ENCODE results near the gene NOTCH3.
A peak's percentile ranks its signal among the peaks of the same experiment; 100 is the strongest.

NOTCH3 gene

GRCh38 chr19:15195371-15196334, 5.1 kb downstream of the NOTCH3 start:
- DNase-seq, result peak; percentile 9

DNA sequence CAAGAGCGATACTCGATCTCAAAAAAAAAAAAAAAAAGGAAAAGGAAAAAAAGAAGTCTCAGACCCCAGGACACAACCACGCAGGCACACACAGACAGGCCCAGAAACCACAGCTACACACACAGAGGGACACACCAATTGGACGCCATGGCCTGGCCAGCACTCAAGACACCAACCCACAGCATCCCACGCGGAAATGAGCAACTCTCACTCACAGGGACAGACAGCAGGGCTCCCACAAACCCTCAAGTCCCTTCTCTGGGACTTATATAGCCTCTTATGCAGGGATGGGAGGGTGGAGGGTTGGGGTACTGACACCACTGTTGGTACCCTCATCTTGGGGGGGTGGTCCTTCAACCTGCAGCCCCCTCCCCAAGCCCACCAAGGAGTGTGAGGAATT, 5.9 kb downstream of the NOTCH3 start:
- no peak for DNase-seq

DNA sequence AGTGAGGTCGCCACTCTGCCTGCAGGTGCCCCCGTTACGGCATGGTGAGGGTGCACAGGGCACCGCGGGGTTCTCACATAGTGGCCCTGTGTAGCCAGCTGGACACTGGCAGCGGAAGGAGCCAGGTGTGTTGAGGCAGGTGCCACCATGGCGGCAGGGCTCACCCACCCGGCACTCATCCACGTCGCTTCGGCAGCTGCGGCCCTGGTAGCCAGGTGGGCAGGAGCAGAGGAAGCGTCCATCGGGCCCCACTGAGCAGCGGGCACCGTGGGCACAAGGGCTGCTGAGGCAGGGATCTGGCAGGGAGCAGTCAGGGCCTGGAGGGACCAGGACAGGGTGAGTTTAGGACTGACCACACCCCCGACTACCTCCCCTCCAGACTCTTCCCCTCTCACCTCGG, 8.8 kb downstream of the NOTCH3 start:
- no peak for DNase-seq

DNA sequence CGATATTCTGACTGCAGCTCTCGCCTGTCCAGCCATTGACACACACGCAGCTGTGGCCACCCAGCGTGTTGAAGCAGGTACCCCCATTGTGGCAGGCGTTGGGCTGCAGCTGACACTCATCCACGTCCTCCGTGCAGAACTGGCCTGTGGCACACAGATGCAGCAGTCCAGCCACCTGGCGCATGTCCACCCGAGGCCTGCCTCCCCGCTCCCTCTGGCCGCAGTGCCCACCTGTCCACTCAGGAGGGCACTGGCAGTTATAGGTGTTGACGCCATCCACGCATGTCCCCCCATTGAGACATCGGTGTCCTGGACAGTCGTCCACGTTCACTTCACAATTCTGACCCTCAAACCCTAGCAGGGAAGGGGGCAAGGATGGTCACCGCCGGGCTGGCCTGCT, 9.3 kb downstream of the NOTCH3 start:
- DNase-seq, result no peak

DNA sequence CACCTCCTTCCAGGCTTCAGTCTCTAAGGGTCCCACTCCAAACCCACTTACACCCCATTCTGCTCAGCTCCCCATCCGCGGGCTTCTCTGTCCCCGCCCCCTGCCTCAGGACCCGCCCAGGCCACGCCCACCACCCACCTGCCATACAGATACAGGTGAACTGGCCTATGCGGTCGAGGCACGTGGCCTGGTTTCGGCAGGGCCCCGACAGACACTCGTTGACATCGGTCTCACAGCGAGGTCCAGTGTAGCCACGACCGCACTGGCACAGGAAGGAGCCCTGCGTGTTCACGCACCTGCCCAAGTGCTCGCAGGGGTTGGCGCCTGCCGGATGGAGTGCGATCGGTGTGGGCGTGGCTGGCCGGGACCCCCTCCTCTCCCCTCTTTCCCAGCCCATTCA, 11.9 kb downstream of the NOTCH3 start:
- no peak for DNase-seq

DNA sequence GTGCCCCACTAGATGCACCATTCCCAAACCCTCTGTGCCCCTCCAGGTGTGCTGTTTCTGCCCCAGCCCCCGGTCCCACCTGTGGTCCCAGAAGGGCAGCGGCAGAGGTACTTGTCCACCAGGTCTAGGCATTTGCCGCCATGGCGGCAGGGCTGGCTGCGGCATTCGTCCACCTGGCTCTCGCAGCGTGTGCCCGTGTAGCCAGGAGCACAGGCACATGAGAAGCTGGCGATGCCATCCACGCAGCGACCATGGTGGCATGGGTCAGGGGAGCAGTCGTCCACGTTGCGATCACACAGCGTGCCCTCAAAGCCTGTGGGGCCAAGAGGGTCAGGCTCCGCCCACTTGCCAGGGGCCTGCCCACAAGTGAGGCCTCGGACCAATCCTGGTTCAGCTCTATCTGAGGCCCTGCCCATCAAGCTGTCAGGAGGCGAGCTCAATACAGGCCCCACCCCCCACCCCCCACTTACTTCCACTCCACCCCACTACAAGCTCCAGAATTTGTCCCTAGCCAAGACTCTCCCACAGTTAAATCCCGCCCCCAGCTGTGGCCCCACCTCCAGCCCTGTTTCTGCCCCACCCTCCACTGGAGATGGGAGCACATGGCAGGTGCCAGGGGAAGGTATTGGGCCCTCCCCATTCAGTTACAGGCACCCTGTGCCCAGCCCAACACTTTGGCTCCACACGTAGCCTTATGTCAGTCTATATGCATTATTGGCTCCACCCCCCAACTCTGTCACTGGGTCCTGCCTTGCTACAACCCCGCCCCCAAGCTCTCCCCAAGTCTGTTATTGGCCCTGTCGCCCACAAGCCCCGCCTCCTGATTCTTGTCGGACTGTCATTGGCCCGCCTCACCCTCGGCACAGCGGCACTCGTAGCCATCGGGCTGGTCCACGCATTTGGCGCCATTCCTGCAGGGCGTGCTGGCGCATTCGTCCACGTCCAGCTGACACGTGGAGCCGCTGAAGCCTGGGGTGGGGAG, 13.5 kb downstream of the NOTCH3 start:
- DNase-seq, result no peak

- no peak for DNase-seq
Measured at GRCh38 chr19:15185188-15185587, 15.6 kb downstream of the NOTCH3 start.

DNA sequence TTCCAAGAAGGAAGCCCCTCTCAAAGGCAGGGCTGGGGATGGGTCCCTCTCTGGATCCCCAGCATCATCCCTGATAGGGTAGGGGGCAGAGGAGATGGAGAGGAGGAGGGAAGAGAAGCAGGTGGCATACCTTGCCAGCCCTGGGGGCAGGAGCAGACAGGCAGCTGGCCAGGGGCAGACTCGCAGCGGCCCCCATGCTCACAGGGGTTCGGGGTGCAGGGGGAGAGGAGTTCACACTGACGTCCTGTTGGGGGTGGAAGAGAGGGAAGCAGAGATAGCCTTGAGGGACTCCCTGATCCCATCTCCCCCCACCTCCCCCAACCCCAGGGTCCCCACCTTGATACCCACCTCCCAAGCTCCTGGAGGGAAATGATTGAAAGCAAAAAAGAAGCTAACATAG, 16.0 kb downstream of the NOTCH3 start:
- no peak for DNase-seq

DNA sequence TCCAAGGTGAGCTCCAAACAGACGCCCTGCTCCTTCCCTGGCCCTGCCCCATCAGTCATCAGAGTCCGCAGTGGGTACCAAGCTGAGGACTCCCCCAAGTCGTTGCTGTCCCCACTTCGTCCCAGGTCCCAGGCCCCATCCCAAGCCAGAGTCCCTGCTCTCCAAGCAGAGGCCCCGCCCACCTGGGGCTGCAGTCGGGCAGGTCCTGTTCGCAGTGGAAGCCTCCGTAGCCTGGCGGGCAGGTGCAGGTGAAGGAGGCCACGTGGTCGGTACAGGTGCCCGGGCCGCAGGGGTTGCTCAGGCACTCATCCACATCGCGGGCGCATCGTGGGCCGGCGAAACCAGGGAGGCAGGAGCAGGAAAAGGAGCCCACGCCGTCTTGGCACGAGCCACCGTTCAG, 19.4 kb downstream of the NOTCH3 start:
- no peak for DNase-seq

DNA sequence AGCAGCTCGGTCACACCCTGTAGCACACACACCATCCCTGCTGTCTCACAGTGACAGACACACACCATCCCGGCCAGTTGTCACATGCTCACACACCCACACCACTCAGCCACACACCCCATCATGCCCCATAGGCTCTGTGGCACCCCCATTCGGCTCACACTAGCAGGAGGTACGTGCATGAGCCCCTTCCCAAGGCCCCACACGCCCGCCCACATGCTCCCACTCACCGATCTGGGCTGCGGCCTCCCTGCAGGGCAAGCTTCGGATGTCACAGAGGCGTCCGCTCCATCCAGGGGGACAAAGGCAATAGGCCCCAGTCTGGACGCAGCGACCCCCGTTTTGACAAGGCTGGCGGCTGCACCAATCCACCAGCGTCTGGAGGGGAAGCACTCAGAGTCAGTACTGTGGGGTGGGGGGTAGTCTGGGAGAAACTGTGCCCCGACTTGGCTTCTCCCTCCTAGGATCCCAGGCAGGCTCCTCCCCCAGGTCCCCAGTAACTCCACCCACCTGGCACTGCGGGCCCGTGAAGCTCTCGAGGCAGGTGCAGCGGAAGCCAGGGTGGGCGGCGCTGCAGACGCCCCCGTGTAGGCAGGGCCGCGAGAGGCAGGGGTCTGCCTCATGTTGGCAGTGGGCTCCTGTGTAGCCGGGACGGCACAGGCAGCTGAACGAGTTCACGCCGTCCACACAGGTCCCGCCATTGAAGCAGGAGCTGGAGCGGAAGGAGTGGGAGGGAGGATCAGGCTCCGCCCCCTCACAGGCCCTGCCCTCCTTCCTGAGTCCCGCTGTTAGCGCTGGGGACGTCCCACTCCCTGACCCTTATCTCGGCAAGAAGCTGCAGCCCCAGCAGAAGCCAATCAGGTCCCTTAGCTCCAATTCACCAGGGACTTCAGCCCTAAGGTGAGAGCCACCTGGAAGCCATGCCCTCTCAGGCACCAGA, 20.1 kb downstream of the NOTCH3 start:
- no peak for DNase-seq

DNA sequence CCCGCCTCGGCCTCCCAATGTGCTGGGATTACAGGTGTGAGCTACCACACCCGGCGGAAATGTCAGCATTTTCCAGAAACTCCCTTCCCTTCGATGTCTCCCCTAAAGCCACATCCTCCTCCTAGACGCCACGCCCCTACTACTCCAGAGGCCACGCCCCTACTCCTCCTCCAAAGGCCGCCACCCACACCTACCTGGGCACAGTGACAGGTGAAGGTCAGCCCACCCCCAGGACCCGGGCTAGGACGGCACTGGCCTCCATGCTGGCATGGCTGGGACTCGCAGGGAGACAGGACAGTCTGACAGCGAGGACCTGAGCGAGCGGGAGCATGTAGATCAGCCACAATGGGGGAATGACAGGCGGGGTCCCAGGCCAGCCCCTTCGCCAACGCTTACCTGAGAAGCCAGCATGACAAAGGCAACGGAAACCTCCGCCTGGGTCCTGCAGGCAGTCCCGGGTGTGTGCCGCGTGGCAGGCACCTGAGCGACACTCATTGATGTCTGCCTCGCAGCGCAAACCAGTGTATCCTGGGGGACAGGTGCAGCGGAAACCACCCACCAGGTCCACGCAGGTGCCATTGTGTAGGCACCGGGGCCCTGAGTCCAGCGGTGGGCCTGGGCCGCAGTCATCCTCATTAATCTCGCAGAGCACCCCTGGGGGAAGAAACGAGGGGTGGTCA, 22.0 kb downstream of the NOTCH3 start:
- no peak for DNase-seq

DNA sequence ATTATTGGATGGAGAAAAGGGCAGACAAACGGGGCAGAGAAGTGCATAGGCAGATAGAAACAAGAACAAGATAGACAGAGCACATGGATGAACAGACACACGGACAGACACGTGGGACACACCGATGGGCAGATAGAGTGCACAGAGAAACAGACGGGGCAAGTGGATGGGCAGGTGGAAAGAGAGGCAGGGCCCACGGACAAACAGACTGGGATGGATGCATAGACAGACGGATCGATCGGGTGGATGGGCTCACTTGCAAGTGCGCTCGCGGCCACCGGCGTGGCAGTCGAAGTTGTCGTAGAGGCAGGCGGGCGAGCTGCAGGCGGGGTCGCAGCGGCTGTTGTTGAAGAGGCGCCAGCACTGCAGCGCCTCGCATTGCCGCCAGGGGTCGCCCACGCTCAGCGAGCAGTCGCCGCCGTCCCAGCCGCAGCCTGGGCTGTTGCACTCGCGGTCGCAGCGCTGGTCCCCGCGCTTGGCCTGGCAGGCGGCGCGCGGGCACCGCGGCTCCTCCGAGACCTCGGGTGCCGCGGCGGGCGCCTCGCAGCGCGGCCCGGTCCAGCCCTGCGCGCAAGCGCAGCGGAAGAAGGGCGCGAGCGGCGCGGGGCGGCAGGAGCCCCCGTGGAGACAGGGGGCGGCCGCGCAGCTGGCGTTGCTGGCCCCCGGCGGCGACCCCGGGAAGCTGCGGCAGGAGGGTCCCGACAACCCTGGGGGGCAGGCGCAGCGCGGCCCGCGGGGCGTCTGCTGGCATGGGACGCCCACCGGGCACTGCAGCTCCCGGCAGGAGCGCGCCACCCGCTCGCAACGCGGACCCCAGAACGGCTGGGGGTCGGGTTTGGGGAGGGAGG, 23.3 kb downstream of the NOTCH3 start:
- DNase-seq, result peak; percentile 83

DNA sequence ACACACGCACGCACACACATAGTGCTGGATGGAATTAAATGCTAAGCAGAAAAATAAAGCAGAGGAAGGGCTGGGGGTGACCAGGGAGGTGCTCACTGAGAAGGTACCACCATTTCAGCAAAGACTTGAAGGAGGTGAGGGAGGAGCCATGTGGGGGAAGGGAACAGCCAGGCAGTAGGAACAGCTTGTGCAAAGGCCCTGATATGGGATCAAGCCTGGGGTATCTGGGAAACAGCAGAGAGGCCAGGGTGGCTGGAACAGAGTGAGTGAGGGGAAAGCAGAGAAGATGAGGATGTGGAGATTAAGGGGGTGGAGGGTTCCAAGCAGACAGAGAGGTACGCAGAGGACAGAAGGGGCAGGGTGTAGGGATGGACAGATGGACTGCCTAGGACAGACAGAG, 25.2 kb downstream of the NOTCH3 start:
- DNase-seq, result no peak

- no peak for DNase-seq
Measured at GRCh38 chr19:15173746-15174404, 26.9 kb downstream of the NOTCH3 start.

GRCh38 chr19:15170345-15170744, 30.4 kb downstream of the NOTCH3 start:
- DNase-seq, result no peak

DNA sequence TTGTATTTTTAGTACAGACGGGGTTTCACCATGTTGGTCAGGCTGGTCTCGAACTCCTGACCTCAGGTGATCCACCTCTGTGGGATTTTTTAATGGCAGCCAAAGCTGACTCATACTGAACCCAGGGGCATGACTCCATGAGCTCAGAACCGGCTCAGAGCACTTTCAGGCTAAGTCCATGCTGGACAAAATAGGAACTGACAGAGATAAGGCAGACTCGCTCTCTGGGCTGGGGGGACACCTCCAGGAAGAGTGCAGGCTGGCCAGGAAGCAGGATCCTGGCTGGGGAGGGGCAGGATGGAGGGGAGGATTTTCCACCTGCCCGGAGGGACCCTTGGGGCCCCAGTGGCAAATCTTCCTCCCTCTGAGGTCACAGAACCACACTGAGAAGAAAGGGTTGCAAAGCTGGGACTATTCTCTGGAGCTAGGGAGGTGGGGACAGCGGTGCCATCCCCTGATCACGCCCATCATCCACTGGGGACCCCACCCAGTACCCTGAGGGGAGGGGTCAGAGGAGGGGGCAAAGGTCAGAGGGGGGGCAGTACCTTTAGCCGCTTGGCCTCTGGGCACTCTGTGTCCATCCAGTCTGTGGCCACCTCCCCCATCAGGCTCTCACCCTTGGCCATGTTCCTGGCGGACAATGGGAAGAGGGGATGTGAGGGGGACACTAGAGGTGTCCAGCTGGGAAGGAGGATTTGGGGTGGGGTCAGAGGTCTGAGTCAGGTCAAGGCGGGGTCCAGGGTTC, 31.1 kb downstream of the NOTCH3 start:
- DNase-seq, result no peak

DNA sequence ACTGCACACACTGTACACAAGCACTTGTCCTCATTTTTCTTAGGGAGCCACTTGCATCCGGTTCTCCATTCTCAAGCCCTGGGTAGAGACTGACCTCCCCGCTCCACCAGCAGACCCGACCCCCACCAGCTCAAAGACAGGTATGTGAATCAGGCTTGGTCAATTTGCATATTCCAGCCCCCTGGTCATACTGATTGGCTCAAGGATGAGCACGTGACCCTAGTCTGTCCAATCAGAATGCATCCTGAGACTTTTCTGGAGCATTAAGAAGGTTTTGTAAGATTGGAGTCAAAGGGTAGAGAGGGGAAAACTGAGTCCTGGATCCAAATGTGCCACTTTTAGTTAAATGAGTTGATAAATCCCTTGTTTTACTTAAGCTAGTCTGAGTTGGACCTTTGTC, 34.1 kb downstream of the NOTCH3 start:
- DNase-seq, result no peak

- DNase-seq, result no peak
Measured at GRCh38 chr19:15161028-15161984, 39.5 kb downstream of the NOTCH3 start.

All from stimulated activated CD4-positive, alpha-beta T cell treated with anti-CD3 and anti-CD28 coated beads, Interleukin-4, amount 100 ng/mL, for 24 hours (primary cell).